Measurements from ENCODE around the gene PTPRZ1. TPM values are rescaled to one million over a fixed set of nuclear protein-coding genes. Genes with fewer than 3 reads are reported as not detected.

The PTPRZ1 gene
- total RNA-seq, 2 experiments from 2014 or later: not detected

DNA sequence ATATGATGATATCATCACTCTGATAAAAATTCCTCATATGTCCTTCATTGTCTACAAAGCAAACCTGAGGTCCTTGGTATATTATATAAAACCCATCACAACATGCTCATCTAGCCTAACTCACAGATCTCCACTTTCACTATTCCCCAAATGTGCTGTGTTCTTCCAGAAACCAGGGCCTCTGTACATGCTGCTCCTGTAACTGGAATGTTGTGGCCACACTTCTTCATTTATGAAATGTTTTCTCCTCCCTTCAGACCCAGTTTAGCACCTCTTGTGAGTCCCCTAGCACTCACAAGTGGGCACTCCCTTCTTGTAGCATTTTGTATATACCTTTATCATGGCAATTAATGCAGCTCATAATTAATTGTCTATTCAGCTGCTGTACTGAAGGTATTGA, 209.2 kb downstream of the PTPRZ1 start:
- H3K27ac Mint-ChIP-seq: no peak overlapping the region
- CTCF ChIA-PET: no interaction called here
- TF ChIP-seq, protein P1, sequence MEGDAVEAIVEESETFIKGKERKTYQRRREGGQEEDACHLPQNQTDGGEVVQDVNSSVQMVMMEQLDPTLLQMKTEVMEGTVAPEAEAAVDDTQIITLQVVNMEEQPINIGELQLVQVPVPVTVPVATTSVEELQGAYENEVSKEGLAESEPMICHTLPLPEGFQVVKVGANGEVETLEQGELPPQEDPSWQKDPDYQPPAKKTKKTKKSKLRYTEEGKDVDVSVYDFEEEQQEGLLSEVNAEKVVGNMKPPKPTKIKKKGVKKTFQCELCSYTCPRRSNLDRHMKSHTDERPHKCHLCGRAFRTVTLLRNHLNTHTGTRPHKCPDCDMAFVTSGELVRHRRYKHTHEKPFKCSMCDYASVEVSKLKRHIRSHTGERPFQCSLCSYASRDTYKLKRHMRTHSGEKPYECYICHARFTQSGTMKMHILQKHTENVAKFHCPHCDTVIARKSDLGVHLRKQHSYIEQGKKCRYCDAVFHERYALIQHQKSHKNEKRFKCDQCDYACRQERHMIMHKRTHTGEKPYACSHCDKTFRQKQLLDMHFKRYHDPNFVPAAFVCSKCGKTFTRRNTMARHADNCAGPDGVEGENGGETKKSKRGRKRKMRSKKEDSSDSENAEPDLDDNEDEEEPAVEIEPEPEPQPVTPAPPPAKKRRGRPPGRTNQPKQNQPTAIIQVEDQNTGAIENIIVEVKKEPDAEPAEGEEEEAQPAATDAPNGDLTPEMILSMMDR (IDR thresholded peaks at IDR 0.05): no peak
- no peaks in the 10 kb centered on the region for H3K9me3 Mint-ChIP-seq
- no peaks in the 10 kb centered on the region for H3K36me3 Mint-ChIP-seq (ENCODE audit: low read depth)
- no peak for DNase-seq
- H3K4me1 Mint-ChIP-seq (ENCODE audit: low read depth): no peaks in the 10 kb centered on the region
- POLR2A ChIA-PET: no interaction called here
- intact Hi-C loops (cut with micrococcal nuclease): no loop called here
- H3K27me3 Mint-ChIP-seq: no peaks in the 10 kb centered on the region
- no peak overlapping the region for H3K4me3 Mint-ChIP-seq
- no peak for ATAC-seq

DNA sequence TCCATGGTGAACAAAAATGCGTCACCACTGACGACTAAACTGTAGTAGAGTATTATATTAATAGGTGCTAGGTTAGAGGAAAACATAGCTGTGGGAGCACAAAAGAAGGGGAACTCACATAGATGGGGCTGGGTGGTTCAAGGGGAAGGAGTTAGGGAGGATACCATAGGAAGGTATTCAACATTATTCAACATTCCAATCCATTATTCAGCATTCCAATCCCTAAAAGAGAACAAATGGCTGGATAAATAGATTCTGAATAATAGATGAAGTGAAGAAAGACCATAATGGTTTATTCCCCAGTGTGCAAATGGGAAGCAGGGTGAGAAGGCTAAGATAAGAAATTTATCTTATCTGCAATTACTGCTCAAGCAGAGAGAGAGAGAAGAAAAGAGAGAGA, 209.7 kb downstream of the PTPRZ1 start:
- Mint-ChIP-seq H3K27ac (no peak overlapping the region), H3K27me3 (no peaks in the 10 kb centered on the region), H3K4me3 (no peak overlapping the region), H3K9me3 (no peaks in the 10 kb centered on the region), H3K4me1 (ENCODE audit: low read depth) (no peaks in the 10 kb centered on the region), H3K36me3 (ENCODE audit: low read depth) (no peaks in the 10 kb centered on the region)
- TF ChIP-seq, protein P1 (IDR thresholded peaks at IDR 0.05): no peak
- ChIA-PET POLR2A (no interaction called here), CTCF (no interaction called here)
- no peak for ATAC-seq
- intact Hi-C loops (cut with micrococcal nuclease): no loop called here
- no peak for DNase-seq

- DNase-seq (peak; percentile 78), ATAC-seq (peak; percentile 56)
- ChIA-PET CTCF (interaction anchor here (1.0 to 1.5 kb wide), 9 partner anchors 9 to 440 kb away, joined by 3 to 6 read pairs (median 3); partner anchors contain the start of gene AASS), POLR2A (no interaction called here)
- intact Hi-C loops (cut with micrococcal nuclease): loop anchor here (5.0 kb wide), 1 partner anchor 34 kb away; no protein-coding TSS in a partner anchor
- Mint-ChIP-seq H3K36me3 (ENCODE audit: low read depth) (no peaks in the 10 kb centered on the region), H3K4me3 (no peak overlapping the region), H3K27ac (no peak overlapping the region), H3K9me3 (no peaks in the 10 kb centered on the region), H3K27me3 (no peaks in the 10 kb centered on the region), H3K4me1 (ENCODE audit: low read depth) (no peaks in the 10 kb centered on the region)
- TF ChIP-seq, protein P1 (IDR thresholded peaks at IDR 0.05): peak; percentile 66
Measured at GRCh38 chr7:122092964-122093797, 220.2 kb downstream of the PTPRZ1 start.

DNA sequence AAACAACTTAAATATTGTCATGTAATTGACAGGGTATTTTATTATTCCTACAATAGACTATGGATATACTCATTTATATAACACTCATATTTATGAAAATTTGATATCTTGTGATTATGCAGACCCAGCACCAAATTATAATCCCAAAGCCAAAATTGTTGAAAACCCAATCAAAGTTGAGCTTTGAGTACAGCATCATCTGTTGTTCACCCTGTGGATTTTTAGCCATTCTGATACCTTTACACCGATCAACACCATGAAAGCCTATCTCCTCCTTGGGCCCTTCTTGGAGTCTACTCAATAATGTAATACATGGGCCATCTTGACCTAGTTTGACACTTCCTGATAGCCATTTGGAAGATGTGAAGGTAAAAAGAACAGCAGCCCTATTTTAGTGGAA, 221.6 kb downstream of the PTPRZ1 start:
- no peak overlapping the region for H3K4me3 Mint-ChIP-seq
- POLR2A ChIA-PET: no interaction called here

GRCh38 chr7:122095642-122096041, 222.7 kb downstream of the PTPRZ1 start:
- Mint-ChIP-seq H3K27me3 (no peaks in the 10 kb centered on the region), H3K27ac (no peak overlapping the region), H3K4me3 (no peak overlapping the region), H3K9me3 (no peaks in the 10 kb centered on the region), H3K4me1 (ENCODE audit: low read depth) (no peaks in the 10 kb centered on the region), H3K36me3 (ENCODE audit: low read depth) (no peaks in the 10 kb centered on the region)
- POLR2A ChIA-PET: no interaction called here
- TF ChIP-seq, protein P1 (IDR thresholded peaks at IDR 0.05): no peak
- intact Hi-C loops (cut with micrococcal nuclease): no loop called here
- ATAC-seq: no peak
- CTCF ChIA-PET: no interaction called here
- no peak for DNase-seq

More for the DNA sequence above, 221.6 kb downstream of the PTPRZ1 start:
- Mint-ChIP-seq H3K4me1 (ENCODE audit: low read depth) (no peaks in the 10 kb centered on the region), H3K27me3 (no peaks in the 10 kb centered on the region), H3K9me3 (no peaks in the 10 kb centered on the region), H3K27ac (no peak overlapping the region), H3K36me3 (ENCODE audit: low read depth) (no peaks in the 10 kb centered on the region)
- ATAC-seq (no peak), DNase-seq (no peak)
- TF ChIP-seq, protein P1 (IDR thresholded peaks at IDR 0.05): no peak
- CTCF ChIA-PET: interaction anchor here (1.2 kb wide), 1 partner anchor 10 kb away, joined by 3 read pairs; no protein-coding TSS in a partner anchor
- intact Hi-C loops (cut with micrococcal nuclease): loop anchor here (5.0 kb wide), 1 partner anchor 33 kb away; no protein-coding TSS in a partner anchor

Measured in activated CD8-positive, alpha-beta T cell treated with anti-CD3 and anti-CD28 coated beads for 36 hours (primary cell).